Embryonic facial prominence (tissue), 1 donor: Measurements from ENCODE around the gene TUBB8.
"Not testable (repeated sequence)": the region's sequence is repeated elsewhere in the genome, so short reads cannot be mapped to it uniquely, and the experiment has no call there.

ENCODE experiments used
- DNase-seq: peaks from one replicate; pipeline ENCODE4 v3.0.0-alpha.2; 2016; ENCODE audit errors: extremely low spot score

TUBB8 gene

GRCh38 chr10:48996-49395 lies at the start of gene TUBB8:
TUBB8 (minus strand) TSS chr10:49296; CDS start chr10:49238, 58 bp downstream.
- no peak for DNase-seq

DNA sequence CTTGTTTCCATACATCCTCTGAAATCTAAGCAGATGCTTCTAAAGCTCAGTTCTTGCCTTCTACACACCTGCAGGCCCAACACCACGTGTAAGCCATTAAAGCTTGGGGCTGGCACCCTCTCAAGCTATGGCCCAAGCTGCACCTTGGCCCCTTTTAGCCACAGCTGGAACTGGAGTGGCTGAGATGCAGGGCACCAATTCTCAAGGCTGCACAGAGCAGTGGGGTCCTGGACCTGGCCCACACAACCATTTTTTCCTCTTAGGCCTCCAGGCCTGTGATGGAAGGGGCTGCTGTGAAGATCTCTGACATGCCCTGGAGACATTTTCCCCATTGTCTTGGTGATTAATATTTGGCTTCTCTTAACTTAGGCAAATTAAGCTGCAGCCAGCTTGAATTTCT lies 47.4 kb upstream of the TUBB8 start:
- no peak for DNase-seq

DNA sequence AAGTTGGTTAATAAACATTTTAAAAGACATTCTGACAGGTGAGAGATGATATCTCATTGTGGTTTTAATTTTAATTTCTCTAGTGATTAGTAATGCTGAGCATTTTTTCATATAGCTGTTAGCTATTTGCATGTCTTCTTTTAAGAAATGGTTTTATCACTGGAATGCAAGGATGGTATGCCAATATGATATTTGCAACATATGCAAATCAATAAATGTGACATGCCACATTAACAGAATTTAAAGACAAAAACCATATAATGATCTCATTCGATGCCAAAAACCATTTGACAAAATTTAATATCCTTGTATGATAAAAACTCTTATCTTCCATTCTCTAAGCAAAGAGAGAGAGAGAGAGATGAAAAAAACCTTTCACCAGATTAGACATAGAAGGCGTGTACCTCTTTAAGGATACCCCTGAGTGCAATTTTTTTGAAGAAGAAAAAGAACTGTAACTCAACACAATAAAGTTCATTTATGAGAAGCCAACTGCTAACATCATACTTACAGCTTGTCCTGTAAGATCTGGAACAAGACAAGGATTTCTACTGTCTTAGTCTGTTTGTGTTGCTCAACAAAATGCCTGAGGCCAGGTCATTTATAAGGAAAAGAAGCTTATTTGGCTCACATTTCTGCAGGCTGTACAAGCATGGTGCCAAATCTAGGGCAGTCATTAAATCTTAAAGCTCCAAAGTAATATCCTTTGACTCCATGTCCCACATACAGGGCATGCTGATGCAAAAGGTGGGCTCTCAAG lies 46.4 kb upstream of the TUBB8 start:
- no peak for DNase-seq

DNA sequence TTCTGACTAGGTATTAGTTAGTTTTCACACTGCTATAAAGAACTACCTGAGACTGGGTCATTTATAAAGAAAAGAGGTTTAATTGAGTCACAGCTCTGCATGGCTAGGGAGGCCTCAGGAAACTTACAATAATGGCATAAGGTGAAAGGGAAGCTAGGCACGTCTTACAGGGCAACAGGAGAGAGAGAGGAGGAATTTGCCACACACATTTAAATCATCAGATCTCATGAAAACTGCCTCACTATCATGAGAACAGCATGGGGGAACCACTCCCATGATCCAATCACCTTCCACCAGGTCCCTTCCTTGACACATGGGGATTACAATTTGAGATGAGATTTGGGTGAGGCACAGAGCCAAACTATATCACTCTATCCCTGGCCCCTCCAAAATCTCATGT lies 45.5 kb upstream of the TUBB8 start:
- DNase-seq, result no peak

DNA sequence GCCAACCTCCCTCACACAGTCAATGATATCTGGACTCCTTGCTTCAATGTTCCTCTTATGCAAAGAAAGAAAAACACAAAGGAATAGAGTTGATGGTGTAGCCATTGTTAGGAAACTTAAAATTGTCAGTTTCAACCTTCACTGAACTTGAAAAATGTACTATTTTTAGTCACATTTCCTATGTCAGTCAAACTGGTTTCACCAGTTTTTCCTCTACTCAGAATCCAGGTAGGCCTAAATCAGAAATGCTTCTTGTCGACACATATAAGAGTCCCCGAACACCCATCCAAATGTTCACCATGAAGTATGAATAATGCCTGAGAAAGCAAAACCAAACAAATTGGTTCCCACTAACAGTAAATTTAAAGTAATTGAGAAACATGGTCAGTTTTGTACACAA lies 43.8 kb upstream of the TUBB8 start:
- DNase-seq, result no peak

DNA sequence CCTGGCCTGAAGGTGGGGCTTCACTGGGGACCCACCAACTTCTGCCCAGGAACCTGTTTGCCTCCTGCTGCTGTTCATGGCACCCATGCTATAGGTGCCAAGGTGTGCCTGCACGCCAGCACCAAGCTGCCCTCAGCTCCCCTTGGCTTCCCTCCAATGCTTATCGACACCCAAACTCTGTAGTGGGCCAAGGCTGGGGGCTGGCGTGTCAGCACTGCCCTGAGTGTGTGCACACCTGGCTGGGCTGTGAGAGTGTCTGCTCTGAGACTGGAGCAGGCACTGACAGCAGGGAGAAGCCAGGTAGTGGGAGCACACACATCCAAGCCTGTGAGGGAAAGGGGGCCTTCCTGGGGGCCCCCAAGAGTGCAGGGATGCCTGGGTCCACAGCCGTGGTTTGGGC lies 43.1 kb upstream of the TUBB8 start:
- DNase-seq, result no peak

- DNase-seq, result no peak
These were observed 42.2 kb upstream of the TUBB8 start for GRCh38 chr10:91313-91712.

DNA sequence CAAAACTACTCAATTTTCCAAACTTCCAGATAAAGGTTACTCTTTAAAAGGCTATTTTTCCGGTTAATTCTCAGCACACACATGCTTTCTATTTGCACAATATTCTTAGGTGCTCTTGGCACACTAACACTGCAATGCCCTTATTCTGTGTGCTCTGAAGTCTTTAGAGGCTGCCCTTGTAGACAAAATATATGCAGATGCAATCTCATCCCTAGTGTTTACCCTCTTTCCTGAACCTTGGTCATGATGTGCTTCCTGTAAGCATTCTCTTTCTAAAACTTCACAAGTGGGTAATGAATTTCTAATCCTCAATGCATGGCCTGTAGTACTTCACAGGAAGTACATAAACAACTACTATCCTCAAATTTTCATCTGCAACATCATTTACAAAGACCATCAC lies 41.1 kb upstream of the TUBB8 start:
- DNase-seq, result no peak

DNA sequence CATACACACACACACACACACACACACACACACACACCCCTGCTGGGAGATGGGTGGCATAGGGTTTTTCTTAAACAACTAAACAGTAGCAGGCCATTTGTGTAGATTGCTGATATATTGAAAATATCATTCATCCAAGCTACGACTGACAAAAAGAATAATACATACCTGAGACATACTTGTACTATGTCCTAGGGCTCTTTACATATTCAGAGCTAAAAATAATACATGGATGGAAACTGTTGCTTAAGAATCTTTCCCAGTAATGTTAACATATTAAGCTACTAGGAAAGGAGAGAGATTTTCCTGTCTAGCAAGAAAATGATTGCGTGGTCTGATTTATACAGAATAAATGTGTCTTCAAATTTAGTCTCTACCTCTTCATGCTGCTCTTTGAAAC lies 40.2 kb upstream of the TUBB8 start:
- no peak for DNase-seq

DNA sequence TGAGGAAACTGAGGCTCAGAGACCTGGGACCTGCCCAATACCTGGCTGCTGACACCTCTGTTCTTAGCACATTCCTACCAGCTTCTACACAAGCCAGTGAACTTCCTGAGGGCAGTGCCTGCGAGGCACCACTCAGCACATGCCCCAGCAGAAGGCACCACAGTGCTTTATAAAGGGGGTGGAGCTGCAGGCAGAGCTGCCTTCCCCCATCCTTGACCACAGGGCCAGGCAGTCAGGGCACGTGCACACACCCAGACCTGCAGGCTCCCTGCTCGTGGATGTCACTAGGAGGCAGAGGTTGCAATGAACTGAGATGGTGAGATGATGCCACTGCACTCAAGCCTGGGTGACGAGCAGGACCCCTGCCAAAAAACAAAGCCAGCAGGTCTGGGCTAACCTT lies 39.2 kb upstream of the TUBB8 start:
- no peak for DNase-seq

DNA sequence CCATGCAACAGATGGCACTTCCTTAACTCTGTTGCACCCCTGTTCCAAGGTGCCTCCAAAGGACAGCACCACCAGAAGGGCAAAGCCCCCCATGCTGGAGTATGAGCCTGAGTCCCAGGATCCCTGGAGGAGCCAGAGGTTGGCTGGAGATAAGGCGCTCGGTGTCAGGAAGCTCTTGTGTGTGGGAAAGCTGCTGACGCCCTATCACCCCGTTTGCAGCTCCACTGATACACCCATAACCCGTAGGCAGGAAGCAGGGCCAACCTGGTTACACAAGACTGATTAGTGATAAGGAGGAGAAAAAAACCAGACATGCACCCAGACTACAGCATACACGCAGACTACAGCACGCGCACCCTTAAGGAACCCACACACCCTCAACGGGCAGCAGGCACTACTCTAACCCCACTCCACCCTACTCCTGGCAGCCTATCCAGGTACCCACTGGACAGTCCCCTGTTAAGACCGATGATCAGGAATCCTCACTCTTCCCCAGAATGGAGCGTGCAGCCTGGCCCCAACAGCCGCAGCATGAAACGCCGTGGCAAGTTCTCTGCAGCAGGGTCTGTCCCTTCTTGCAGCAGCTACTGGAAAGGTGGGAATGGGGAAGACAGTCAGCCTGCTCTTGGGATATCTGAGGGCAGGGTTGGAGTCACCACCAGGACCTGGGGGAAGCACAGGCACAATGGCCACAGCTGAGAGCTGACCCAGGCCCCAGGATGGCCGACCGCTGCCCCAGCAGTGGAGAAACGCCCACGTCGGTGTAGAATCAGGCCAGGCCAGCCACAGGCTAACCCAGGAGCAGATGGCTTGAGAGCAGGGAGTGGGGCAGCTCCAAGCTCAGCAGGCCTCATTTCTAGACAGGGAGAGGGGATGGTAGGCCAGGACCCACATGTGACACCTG lies 38.3 kb upstream of the TUBB8 start:
- DNase-seq, result no peak

- DNase-seq, result no peak
These were observed 36.9 kb upstream of the TUBB8 start for GRCh38 chr10:86031-86430.

DNA sequence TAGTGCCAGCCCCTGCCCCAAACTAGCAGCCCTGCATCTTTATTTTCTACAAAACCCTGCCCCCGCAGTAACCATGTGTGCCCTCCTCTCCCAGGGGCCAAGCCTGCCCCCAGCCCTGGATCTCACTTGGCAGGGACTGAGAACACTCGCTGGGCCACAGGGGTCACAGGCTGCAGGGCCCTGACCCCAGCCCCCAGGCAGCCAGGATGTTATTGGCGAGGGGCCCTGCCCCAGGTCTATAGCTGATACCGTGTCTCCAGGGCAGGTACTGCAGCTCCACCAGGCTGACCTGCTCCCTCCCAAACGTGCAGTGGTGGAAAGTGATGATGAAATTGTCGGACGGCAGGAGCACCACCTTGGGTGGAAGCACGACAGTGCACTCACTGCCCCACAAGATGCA lies 35.9 kb upstream of the TUBB8 start:
- no peak for DNase-seq

DNA sequence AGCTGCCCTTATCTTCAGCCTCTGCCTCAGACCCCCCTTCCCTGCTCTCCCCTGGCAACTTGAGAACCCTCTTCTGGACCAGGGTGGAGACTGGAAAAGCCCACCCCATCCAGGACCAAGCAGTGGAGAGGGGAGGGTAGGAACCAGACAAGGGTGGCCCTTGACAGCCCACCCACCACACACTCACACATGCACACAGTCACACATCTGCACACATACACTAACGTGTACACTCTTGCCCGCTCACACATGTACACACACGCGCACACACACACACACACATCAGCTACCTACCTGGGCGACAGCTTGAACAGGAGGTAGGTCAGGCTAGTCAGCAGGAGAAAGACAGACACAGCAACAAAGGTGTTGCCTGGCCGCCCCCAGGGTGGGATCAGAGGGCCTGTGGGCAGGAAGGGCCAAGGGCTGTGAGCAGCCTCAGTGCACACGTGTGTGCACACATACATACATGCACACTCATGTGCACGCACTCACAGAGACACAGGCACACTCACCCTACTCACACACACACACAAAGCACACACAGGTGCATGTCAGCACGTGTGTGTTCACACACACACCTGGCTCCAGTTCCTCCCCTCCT lies 34.9 kb upstream of the TUBB8 start:
- DNase-seq, result no peak

GRCh38 chr10:80477-81105 lies 31.5 kb upstream of the TUBB8 start:
- no peak for DNase-seq

GRCh38 chr10:79532-80215 lies 30.6 kb upstream of the TUBB8 start:
- no peak for DNase-seq

DNA sequence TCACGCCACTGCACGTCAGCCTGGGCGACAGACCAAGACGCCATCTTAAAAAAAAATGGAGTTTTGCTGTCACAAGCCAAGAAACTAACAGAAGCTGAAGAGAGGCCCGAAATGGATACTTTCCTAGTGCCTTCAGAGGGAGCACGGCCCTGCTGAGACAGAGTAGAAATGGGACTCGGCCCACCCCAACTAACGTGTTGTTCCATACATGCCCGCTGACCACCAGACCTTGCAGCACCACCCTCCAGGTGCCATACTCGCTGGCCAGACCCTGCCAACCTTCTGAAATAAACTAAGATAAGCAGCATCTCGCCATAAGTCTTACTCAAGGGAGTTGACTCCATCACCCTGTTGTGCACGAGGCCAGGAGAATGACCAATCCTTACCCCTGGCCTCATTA lies 29.5 kb upstream of the TUBB8 start:
- no peak for DNase-seq

GRCh38 chr10:74266-74621 lies 25.1 kb upstream of the TUBB8 start:
- not testable (repeated sequence) for DNase-seq

GRCh38 chr10:73543-74265 lies 24.6 kb upstream of the TUBB8 start:
- DNase-seq, result peak; percentile 9

GRCh38 chr10:68156-68555 lies 19.1 kb upstream of the TUBB8 start:
- DNase-seq, result not testable (repeated sequence)

GRCh38 chr10:49926-50325 lies 830 bp upstream of the TUBB8 start:
- not testable (repeated sequence) for DNase-seq
